Activated T-cell treated with anti-CD3 and anti-CD28 coated beads, Interleukin-2, amount 50 U/mL, for 72 hours (primary cell): ENCODE data around the gene PRKG1. TPM values are rescaled to one million over a fixed set of nuclear protein-coding genes. Genes with fewer than 3 reads are reported as not detected.

ENCODE experiments used
- ATAC-seq, 2 donors: fragments of 150-1000 bp; cut with Tn5 transposase; replicated peaks in 1 of 2; 2 replicates each; pipeline ENCODE4 v1.10.0; 2021; ENCODE audit warnings: moderate library complexity in 2 of 2, mild to moderate bottlenecking in 1 of 2
- DNase-seq, 2 donors: peaks; one replicate each; pipeline ENCODE4 v3.0.0; 2021 to 2022; ENCODE audit warnings: mixed read lengths in 1 of 2
- H3K27ac Mint-ChIP-seq: one replicate; pipeline ENCODE4 v1.8.0; 2022; ENCODE audit warnings: mild to moderate bottlenecking, moderate library complexity, mixed read lengths
- H3K27me3 Mint-ChIP-seq: one replicate; pipeline ENCODE4 v1.8.0; 2022; ENCODE audit warnings: low read depth, mixed read lengths
- H3K36me3 Mint-ChIP-seq, 2 donors: one replicate each; pipeline ENCODE4 v1.8.0; 2022; ENCODE audit warnings: mixed read lengths in 2 of 2, mild to moderate bottlenecking in 1 of 2; ENCODE audit not compliant: insufficient read depth in 2 of 2
- H3K4me1 Mint-ChIP-seq: one replicate; pipeline ENCODE4 v1.8.0; 2022; ENCODE audit warnings: low read depth, mixed read lengths
- H3K4me3 Mint-ChIP-seq, 2 donors: one replicate each; pipeline ENCODE4 v1.8.0; 2022; ENCODE audit warnings: mild to moderate bottlenecking in 2 of 2, mixed read lengths in 2 of 2, moderate library complexity in 2 of 2
- H3K9me3 Mint-ChIP-seq, 2 donors: one replicate each; pipeline ENCODE4 v1.8.0; 2022; ENCODE audit warnings: mixed read lengths in 2 of 2
- total RNA-seq, 2 donors: library from RNA; stranded (reverse); gene quantifications; one replicate each; pipeline ENCODE4 v1.2.3, GENCODE V29; 2022

PRKG1 gene
- total RNA-seq, 2 donors from 2014 or later, result not detected

DNA sequence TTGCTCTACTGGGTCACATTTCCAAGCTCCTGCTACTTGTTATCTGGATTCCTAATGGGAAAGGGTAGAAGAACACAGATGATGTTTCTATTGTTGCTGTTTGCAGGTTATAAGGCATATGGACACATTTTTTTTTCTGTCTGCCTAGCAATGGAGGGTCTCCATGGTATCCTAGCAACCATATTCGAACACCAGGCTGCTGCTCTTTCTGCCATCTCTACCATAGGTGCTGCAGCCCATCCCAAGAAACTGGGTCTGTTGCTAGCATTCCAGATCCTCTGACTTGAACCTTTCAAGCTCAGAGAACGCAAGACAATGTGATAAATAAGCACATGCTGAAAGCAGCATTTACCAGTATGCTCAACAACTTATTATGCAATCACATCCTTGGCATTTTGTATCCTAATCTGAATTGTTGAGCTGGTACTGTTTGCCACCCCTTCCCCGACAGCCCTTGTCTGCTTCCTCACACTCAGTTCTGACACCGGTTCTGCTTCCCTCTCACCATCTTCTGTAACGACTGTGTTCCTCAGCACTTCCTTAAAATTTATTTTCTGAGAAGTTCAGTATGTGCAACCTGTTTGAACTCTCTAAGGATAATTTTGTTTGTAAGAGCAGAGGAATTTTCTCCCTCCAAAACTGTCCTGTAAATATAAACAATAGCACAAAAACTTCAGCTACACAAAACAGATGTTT is 6.2 kb downstream of the PRKG1 start:
- no peaks in the 10 kb centered on the region for H3K4me1 Mint-ChIP-seq
- H3K36me3 Mint-ChIP-seq, result no peaks in the 10 kb centered on the region
- H3K9me3 Mint-ChIP-seq, result no peaks in the 10 kb centered on the region
- DNase-seq (no peak), ATAC-seq (no peak)
- no peak overlapping the region for H3K4me3 Mint-ChIP-seq
- no peak overlapping the region for H3K27ac Mint-ChIP-seq
- peaks cover 20% of the 10 kb centered on the region for H3K27me3 Mint-ChIP-seq

DNA sequence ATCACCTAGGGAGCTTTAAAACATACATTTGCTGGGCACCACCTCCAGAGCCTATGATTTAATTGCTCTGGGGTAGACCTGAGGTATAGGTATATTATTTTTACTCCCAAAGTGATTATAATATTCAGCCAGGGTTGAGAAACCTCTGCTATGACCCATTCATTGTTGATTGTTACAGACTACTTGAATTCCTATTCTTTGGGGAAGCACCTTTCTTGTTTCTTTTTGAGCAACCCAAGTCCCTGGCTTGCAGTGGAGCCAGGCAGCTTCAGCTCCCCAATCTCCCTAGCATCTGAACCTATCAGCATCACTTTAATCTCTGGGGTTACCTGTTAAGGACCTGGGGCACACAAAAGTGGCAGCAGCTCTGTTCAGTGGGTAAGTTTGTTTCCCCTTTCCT is 8.6 kb downstream of the PRKG1 start:
- Mint-ChIP-seq H3K36me3 (no peaks in the 10 kb centered on the region), H3K9me3 (no peaks in the 10 kb centered on the region), H3K4me1 (no peaks in the 10 kb centered on the region), H3K27me3 (peaks cover 8% of the 10 kb centered on the region), H3K27ac (no peak overlapping the region), H3K4me3 (no peak overlapping the region)
- ATAC-seq (no peak), DNase-seq (no peak)

DNA sequence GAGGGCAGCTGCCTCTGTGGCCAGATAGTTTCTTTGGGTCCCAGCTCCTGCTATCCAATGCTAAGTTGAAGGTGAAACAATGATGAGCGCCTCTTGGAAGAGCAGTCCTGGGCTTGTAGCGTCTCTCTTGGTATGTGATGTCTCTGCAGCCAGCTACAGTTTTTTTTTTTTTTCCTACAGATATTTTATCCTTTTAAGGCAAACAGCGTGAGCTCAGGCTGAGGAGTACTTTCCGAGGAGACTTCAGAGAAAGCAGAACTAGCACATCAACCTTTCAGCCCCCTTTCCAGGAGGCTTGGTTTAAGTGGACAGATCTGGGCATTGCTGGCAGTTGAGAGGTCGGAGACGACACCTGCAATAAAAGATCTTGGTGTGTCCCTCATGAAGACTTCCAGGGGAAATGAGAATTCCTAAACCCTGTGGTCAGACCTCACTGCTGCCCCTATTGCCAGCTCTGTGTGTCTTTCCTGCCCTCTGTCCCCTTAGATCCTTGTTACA is 9.1 kb downstream of the PRKG1 start:
- DNase-seq, result no peak
- no peaks in the 10 kb centered on the region for H3K36me3 Mint-ChIP-seq
- H3K4me1 Mint-ChIP-seq, result no peaks in the 10 kb centered on the region
- H3K27ac Mint-ChIP-seq, result no peak overlapping the region
- ATAC-seq, result no peak
- peaks cover 8% of the 10 kb centered on the region for H3K27me3 Mint-ChIP-seq
- no peaks in the 10 kb centered on the region for H3K9me3 Mint-ChIP-seq
- H3K4me3 Mint-ChIP-seq, result no peak overlapping the region

DNA sequence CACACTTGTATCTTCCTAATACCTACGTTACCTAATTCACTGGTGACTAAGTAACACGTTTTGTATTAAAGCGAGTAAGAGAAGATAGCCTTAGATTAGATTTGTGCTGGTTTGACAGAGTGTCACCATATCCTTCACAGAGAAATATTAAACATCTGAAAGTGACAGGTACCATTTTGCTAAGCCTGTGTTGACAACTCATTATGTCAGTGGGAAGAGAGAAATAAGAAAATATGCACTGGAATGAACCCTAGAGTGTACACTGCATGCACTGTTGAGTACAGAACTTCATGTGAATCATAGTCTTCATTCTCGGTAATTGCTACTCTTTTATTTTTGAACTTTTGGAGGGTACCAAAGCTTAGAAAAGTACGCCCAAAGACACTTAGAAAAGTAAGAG is 10.9 kb downstream of the PRKG1 start:
- ATAC-seq (no peak), DNase-seq (no peak)
- Mint-ChIP-seq H3K27ac (no peak overlapping the region), H3K4me3 (no peak overlapping the region), H3K27me3 (peaks cover 7% of the 10 kb centered on the region), H3K9me3 (no peaks in the 10 kb centered on the region), H3K36me3 (no peaks in the 10 kb centered on the region), H3K4me1 (no peaks in the 10 kb centered on the region)

DNA sequence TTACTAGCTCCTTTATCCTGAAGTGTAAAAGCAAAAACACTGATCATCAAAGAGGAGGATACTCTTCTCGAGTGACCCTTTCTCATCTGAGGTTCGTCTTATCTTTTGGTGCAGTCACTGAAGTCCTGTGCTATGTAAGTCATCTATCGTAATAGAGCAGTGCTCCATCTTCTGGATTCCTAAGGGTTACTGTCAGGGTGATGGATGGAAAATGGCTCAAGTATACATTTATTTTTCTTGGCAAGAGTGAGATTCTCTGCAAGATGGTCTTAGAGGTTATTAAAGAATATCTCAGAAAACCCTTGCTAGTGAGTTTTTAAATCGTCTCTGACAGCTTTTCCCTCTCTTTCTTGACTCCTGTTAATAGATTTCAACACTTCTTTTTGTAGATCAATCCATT is 12.4 kb downstream of the PRKG1 start:
- no peaks in the 10 kb centered on the region for H3K9me3 Mint-ChIP-seq
- DNase-seq (no peak), ATAC-seq (no peak)
- H3K27ac Mint-ChIP-seq, result no peak overlapping the region
- no peaks in the 10 kb centered on the region for H3K36me3 Mint-ChIP-seq
- H3K4me1 Mint-ChIP-seq, result no peaks in the 10 kb centered on the region
- H3K4me3 Mint-ChIP-seq, result no peak overlapping the region
- no peaks in the 10 kb centered on the region for H3K27me3 Mint-ChIP-seq

DNA sequence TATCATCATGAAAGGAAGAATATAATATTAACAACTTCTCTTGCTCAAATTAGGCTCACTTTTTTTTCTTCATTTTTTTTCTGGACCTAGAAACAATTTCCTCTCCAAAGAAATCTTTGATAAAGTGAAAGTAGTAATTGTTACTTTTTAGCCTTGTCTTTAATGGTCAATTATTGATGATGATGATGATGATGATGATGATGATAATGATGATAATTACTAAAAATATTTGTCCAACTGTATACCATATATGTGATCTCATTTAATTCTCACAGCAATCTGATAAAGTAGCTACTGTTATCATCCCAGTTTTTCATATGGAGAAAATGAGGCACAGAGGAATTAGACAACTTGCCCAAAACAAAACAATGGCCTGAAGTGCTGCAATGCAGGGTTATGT is 12.8 kb downstream of the PRKG1 start:
- H3K4me1 Mint-ChIP-seq, result no peaks in the 10 kb centered on the region
- no peaks in the 10 kb centered on the region for H3K9me3 Mint-ChIP-seq
- no peak for DNase-seq
- no peak overlapping the region for H3K4me3 Mint-ChIP-seq
- no peaks in the 10 kb centered on the region for H3K36me3 Mint-ChIP-seq
- no peaks in the 10 kb centered on the region for H3K27me3 Mint-ChIP-seq
- H3K27ac Mint-ChIP-seq, result no peak overlapping the region
- ATAC-seq, result no peak

DNA sequence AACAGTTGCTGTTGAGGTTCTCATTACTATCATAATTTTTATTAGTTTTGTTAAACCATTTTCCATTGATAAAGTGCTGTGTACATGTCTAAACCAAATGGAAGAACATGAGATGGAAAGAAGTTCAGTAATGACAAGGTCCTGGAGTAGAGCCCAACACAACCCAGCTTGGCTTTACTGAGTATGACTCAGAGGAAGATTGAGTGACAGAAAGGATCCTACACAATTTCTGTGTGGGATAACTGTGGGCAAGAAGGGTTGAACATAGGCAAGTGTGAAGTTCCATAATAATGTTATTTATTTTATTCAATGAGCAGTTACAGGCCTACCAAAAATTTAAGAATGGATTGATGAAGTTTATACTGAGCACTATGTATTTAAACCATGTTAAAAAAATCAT is 15.9 kb downstream of the PRKG1 start:
- no peak for DNase-seq
- no peak for ATAC-seq
- no peaks in the 10 kb centered on the region for H3K4me1 Mint-ChIP-seq
- H3K9me3 Mint-ChIP-seq, result no peaks in the 10 kb centered on the region
- H3K4me3 Mint-ChIP-seq, result no peak overlapping the region
- H3K36me3 Mint-ChIP-seq, result no peaks in the 10 kb centered on the region
- H3K27me3 Mint-ChIP-seq, result no peaks in the 10 kb centered on the region
- H3K27ac Mint-ChIP-seq, result no peak overlapping the region

DNA sequence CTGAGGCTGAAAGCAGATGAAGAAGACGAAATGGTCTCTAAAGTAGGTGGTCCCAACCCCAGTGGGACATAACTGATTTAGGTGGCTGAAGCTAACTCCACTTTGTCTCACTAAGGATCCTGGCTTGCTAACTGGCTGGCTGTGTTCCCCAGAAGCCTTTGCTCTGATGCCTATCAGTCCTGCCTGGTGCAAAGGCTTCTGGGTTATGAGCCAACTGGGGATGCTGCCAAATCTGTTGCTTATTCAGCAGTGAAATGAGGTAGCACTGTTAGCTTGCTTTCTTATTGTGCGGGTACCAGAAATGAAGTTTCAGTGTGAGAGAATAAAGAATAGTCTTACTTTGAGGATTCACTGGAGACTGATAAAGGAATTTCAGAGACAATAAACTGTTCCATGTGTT is 18.1 kb downstream of the PRKG1 start:
- H3K4me3 Mint-ChIP-seq, result no peak overlapping the region
- H3K9me3 Mint-ChIP-seq, result no peaks in the 10 kb centered on the region
- ATAC-seq (no peak), DNase-seq (no peak)
- H3K27me3 Mint-ChIP-seq, result no peaks in the 10 kb centered on the region
- no peaks in the 10 kb centered on the region for H3K36me3 Mint-ChIP-seq
- no peak overlapping the region for H3K27ac Mint-ChIP-seq
- no peaks in the 10 kb centered on the region for H3K4me1 Mint-ChIP-seq

DNA sequence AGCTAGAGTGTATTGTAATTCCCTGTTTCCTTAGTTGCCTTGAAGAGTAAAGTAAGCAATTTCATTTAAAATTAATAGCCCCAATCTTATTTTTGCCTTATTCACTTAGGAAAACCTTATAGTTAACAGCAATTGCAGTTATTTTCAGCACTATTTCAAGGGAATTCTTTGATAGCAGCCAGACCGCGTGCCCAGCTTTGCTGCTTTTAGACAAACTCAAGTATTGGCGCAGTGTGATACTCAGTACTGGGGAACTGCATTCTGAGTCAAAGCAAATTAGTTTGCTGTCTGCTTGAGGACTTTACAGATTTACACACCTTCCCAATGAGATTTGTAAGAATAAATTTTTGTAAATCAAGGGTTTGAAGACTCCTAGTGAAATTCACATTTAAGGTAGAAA is 21.2 kb downstream of the PRKG1 start:
- Mint-ChIP-seq H3K27me3 (no peaks in the 10 kb centered on the region), H3K4me3 (no peak overlapping the region), H3K9me3 (peaks cover 0 to 1% of the 10 kb centered on the region in 2 donors), H3K4me1 (no peaks in the 10 kb centered on the region), H3K36me3 (no peaks in the 10 kb centered on the region), H3K27ac (no peak overlapping the region)
- DNase-seq, result no peak
- no peak for ATAC-seq

DNA sequence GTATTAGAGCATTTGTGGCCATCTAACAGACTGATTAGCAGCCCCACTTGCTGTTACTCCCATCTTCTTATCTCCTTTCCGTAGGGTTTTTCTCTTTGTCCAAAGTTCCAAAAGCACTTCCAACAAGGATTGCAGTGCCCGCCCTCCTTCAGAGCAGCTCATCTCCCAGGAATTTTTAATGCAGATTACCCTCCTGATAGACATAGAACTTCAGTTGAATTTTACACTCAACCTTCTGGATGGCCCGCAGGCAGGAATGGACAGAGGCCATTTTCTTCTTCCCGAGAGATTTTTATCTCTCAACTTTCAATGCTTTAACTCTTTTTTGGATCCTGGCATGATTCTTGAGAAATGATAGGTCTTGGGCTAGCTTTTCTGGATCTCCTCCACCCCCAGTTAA is 23.3 kb downstream of the PRKG1 start:
- no peaks in the 10 kb centered on the region for H3K27me3 Mint-ChIP-seq
- peaks cover 0 to 3% of the 10 kb centered on the region in 2 donors for H3K9me3 Mint-ChIP-seq
- no peak overlapping the region for H3K27ac Mint-ChIP-seq
- H3K36me3 Mint-ChIP-seq, result no peaks in the 10 kb centered on the region
- no peak overlapping the region for H3K4me3 Mint-ChIP-seq
- no peaks in the 10 kb centered on the region for H3K4me1 Mint-ChIP-seq
- DNase-seq, result no peak
- no peak for ATAC-seq

DNA sequence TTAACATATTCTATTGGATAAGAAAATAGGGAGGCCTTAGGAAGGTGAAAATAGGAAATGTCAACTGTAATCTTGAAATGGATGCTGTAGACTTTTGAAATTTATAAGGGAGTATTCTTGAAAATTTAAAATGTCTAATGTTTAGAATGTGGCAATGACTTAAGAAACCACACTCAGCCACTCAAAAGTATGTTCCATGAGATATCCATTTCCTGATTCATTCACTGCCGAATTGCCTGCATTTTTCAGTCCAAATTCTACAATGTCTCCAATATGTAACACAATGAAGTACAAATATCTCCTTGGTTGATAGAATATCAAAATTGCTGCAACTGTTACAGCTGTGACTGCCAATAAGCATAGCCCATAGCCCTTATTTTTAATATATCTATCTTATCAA is 25.9 kb downstream of the PRKG1 start:
- H3K9me3 Mint-ChIP-seq, result peaks cover 0 to 3% of the 10 kb centered on the region in 2 donors
- ATAC-seq, result no peak
- H3K4me3 Mint-ChIP-seq, result no peak overlapping the region
- H3K4me1 Mint-ChIP-seq, result no peaks in the 10 kb centered on the region
- DNase-seq, result no peak
- no peaks in the 10 kb centered on the region for H3K36me3 Mint-ChIP-seq
- H3K27me3 Mint-ChIP-seq, result no peaks in the 10 kb centered on the region
- H3K27ac Mint-ChIP-seq, result no peak overlapping the region

DNA sequence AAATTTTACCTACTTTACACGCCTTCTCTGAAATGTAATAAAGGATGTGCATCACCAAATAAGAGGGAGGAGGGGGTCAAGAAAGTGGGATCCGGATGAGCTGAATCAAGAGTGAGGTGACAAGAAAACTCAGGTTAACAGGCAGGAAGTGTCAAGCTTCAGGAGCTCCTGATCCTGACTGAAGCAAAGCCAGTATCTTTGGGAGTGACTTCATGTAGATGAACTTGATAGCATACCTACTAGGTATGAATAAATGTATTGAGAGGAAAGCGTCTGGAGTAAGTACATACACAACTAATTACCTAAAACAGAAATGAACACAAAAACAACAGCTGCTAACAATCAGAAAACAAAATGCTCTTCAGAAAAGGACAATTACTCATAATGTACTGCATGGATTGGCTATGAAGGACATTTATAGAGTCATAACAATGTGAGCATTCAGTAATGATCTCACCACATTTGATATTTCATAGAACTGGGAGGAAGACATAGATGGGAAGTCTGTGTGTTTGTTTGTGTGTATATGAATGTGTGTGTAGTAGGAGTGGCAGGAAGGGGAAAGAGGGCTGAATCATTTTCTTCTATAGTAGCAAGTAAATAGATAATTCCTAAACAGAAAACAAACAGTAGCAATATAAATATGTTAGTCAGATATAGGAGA is 29.4 kb downstream of the PRKG1 start:
- H3K36me3 Mint-ChIP-seq, result no peaks in the 10 kb centered on the region
- no peak overlapping the region for H3K27ac Mint-ChIP-seq
- no peak overlapping the region for H3K4me3 Mint-ChIP-seq
- ATAC-seq (no peak), DNase-seq (no peak)
- no peaks in the 10 kb centered on the region for H3K4me1 Mint-ChIP-seq
- H3K27me3 Mint-ChIP-seq, result no peaks in the 10 kb centered on the region
- H3K9me3 Mint-ChIP-seq, result peaks cover 0 to 2% of the 10 kb centered on the region in 2 donors

DNA sequence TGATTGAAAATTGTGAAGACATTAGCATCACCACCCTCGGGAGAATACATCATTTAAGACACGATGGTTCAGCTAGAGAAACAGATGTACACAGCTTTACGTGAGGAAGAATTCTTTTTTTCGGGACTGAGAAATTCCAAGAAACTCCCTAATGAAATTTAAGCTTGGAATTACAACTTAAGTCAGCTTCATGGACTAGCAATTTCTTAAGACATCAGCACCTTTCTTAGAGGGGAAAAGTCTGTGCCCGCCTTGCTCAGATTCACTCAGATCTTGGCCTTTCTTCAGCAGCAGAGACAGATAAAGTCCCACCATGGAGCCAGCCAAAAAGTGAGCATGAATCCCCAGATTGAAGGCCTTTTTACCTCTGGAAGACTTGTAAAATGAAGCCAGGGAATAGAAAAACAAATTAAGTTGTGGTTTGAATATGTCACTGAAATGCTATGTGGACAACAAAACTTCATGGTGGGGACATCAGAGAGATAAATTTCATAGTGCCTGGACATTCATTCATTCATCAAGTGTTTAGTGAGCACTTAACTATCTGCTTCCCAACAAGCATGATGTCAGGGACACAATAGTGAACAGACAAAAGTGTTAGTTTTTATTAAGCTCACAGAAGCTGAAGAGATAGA is 32.1 kb downstream of the PRKG1 start:
- H3K4me3 Mint-ChIP-seq, result no peak overlapping the region
- H3K4me1 Mint-ChIP-seq, result no peaks in the 10 kb centered on the region
- H3K27ac Mint-ChIP-seq, result no peak overlapping the region
- H3K36me3 Mint-ChIP-seq, result no peaks in the 10 kb centered on the region
- ATAC-seq (no peak), DNase-seq (no peak)
- no peaks in the 10 kb centered on the region for H3K9me3 Mint-ChIP-seq
- no peaks in the 10 kb centered on the region for H3K27me3 Mint-ChIP-seq
